Endothelial cell of umbilical vein (primary cell): Measurements from ENCODE around the gene ZNF48. TPM values are rescaled to one million over a fixed set of nuclear protein-coding genes. Genes with fewer than 3 reads are reported as not detected.

Experiments used
- BruUV-seq: library from RNA; stranded (reverse); fragments of 400-500 nt; replicated peaks from 2 replicates; lab custom pipeline; 2021; lab: Mats Ljungman, UMichigan
- CTCF ChIA-PET: fragments of 300-600, 350-600 bp; sonication (Branson Sonifier 250); formaldehyde crosslinking; loops from one replicate; lab custom pipeline; 2021; ENCODE audit warnings: antibody characterized with exemption, inconsistent platforms; lab: Charles Lee
- POLR2A ChIA-PET: fragments of 300-600, 350-600 bp; sonication (Branson Sonifier 250); formaldehyde crosslinking; loops from one replicate; lab custom pipeline; 2021; ENCODE audit warnings: antibody characterized with exemption, inconsistent platforms; lab: Charles Lee
- DNase-seq: peaks from one replicate; pipeline ENCODE4 v3.0.0-alpha.2; 2011; ENCODE audit warnings: low read depth, low spot score
- FAIRE-seq: peaks from 2 replicates; lab custom pipeline; 2011; peaks lifted over from hg19 to GRCh38; lab: Jason Lieb, UNC
- H2AFZ ChIP-seq: 2 replicates; pipeline ENCODE4 v1.6.0; 2012; ENCODE audit warnings: low read depth, low read length, control low read depth, inconsistent platforms
- H3K27ac ChIP-seq: 2 replicates; pipeline ENCODE4 v1.5.1; 2011; ENCODE audit warnings: low read depth, mild to moderate bottlenecking, control low read depth, low read length, moderate library complexity; ENCODE audit not compliant: insufficient read depth
- H3K27me3 ChIP-seq, 2 experiments: 2 replicates each; pipeline versions ENCODE4 v1.6.0 to v1.6.1; 2011; ENCODE audit warnings: low read length in 2 of 2, mixed read lengths in 1 of 2; ENCODE audit not compliant: control insufficient read depth in 2 of 2, insufficient read depth in 2 of 2
- H3K36me3 ChIP-seq, 2 experiments: 2 replicates in 1 of 2; 3 replicates in 1 of 2; pipeline ENCODE4 v1.5.1; 2011; ENCODE audit warnings: low read length in 2 of 2, mild to moderate bottlenecking in 1 of 2, moderate library complexity in 1 of 2; ENCODE audit not compliant: control insufficient read depth in 2 of 2, insufficient read depth in 2 of 2; ENCODE audit errors: extremely low read depth in 1 of 2
- H3K4me1 ChIP-seq: 3 replicates; pipeline ENCODE4 v1.5.1; 2011; ENCODE audit warnings: mild to moderate bottlenecking, low read length; ENCODE audit not compliant: control insufficient read depth, insufficient read depth; ENCODE audit errors: extremely low read depth
- H3K4me2 ChIP-seq: 2 replicates; pipeline ENCODE4 v1.6.1; 2011; ENCODE audit warnings: low read length, control low read depth, mixed read lengths; ENCODE audit not compliant: insufficient read depth
- H3K4me3 ChIP-seq, 3 experiments: fragments of 200-600 bp in 1 of 3; sonication (generic), shearing (Covaris generic) in 1 of 3; replicated peaks in 1 of 3; 2 replicates each; pipeline ENCODE4 v1.5.1; 2011 to 2016; ENCODE audit warnings: control low read depth in 3 of 3, low read length in 3 of 3, mild to moderate bottlenecking in 2 of 3, inconsistent platforms in 1 of 3, low read depth in 1 of 3, moderate library complexity in 1 of 3; ENCODE audit not compliant: insufficient read depth in 1 of 3
- H3K79me2 ChIP-seq: 2 replicates; pipeline ENCODE4 v1.6.0; 2012; ENCODE audit warnings: low read length, inconsistent platforms; ENCODE audit not compliant: control insufficient read depth, insufficient read depth
- H3K9ac ChIP-seq: replicated peaks from 2 replicates; pipeline ENCODE3; 2011; ENCODE audit warnings: low read length, control low read depth; ENCODE audit not compliant: insufficient read depth; ENCODE audit errors: extremely low read depth
- H3K9me1 ChIP-seq: replicated peaks from 3 replicates; pipeline ENCODE4 v1.6.0; 2011; ENCODE audit warnings: mild to moderate bottlenecking, low read length; ENCODE audit not compliant: control insufficient read depth, insufficient read depth; ENCODE audit errors: extremely low read depth
- H3K9me3 ChIP-seq: replicated peaks from 2 replicates; pipeline ENCODE4 v1.5.1; 2012; ENCODE audit warnings: low read length, inconsistent platforms; ENCODE audit not compliant: control insufficient read depth, insufficient read depth
- H4K20me1 ChIP-seq: replicated peaks from 2 replicates; pipeline ENCODE3; 2011; ENCODE audit warnings: mild to moderate bottlenecking, low read length; ENCODE audit not compliant: control insufficient read depth, insufficient read depth; ENCODE audit errors: extremely low read depth
- EZH2 ChIP-seq: IDR thresholded peaks from 2 replicates; pipeline ENCODE4 v1.6.1; 2012; ENCODE audit warnings: borderline replicate concordance, low read depth, mild to moderate bottlenecking, moderate library complexity, low read length, inconsistent platforms; ENCODE audit not compliant: severe bottlenecking
- FOS ChIP-seq: IDR thresholded peaks from 2 replicates; pipeline ENCODE4 v1.6.1; 2011; ENCODE audit warnings: mild to moderate bottlenecking, low read length, moderate library complexity, borderline replicate concordance; ENCODE audit not compliant: insufficient read depth
- GATA2 ChIP-seq: IDR thresholded peaks from 2 replicates; pipeline ENCODE4 v1.7.0; 2011; ENCODE audit warnings: low read depth, mild to moderate bottlenecking, moderate library complexity, mixed read lengths, low read length; ENCODE audit not compliant: insufficient read length, insufficient read depth
- JUN ChIP-seq: IDR thresholded peaks from 2 replicates; pipeline ENCODE4 v1.6.1; 2011; ENCODE audit warnings: borderline replicate concordance, low read depth; ENCODE audit not compliant: insufficient read length, insufficient read depth
- MYC ChIP-seq: IDR thresholded peaks from one replicate; pipeline ENCODE4 v1.6.1; 2011; ENCODE audit warnings: mild to moderate bottlenecking, low read depth, low read length
- POLR2A ChIP-seq: IDR thresholded peaks from 2 replicates; pipeline ENCODE4 v1.6.1; 2012; ENCODE audit warnings: low read depth, mild to moderate bottlenecking, control low read depth, low read length
- POLR2AphosphoS5 ChIP-seq: IDR thresholded peaks from 2 replicates; pipeline ENCODE4 v1.6.1; 2012; ENCODE audit warnings: low read depth, mild to moderate bottlenecking, control low read depth, low read length, moderate library complexity; ENCODE audit not compliant: insufficient read depth
- dilution Hi-C: fragments of 300-500 bp; cut with MboI; formaldehyde crosslinking; loops from one replicate; pipeline ENCODE4 v1.15.0; 2019; ENCODE audit warnings: low sequenced_read_pairs; ENCODE audit not compliant: extremely low pct_ligation_motif_present
- intact Hi-C: fragments of 100-400 bp; cut with micrococcal nuclease; formaldehyde crosslinking; loops from one replicate; pipeline ENCODE4 v1.10.0; 2022
- polyA plus RNA-seq, 4 experiments: library from polyadenylated mRNA; depleted of rRNA in 3 of 4; stranded (reverse) in 3 of 4; unstranded in 1 of 4; fragments of >200 nt; gene quantifications; 2 replicates each; pipeline versions ENCODE4 v1.2.1 to v1.2.3, GENCODE V29; 2011 to 2012; ENCODE audit warnings: missing spikeins in 1 of 4
- total RNA-seq: library from RNA; stranded (reverse); gene quantifications from 2 replicates; pipeline ENCODE4 v1.2.3, GENCODE V29; 2021
- TF ChIP-seq, protein P1 (sequence below), 2 donors: IDR thresholded peaks; 1 replicate in 1 of 2; 2 replicates in 1 of 2; pipeline ENCODE4 v1.5.1; 2011; ENCODE audit warnings: low read length in 2 of 2, mild to moderate bottlenecking in 2 of 2, moderate library complexity in 2 of 2, control low read depth in 1 of 2, inconsistent platforms in 1 of 2, low read depth in 1 of 2; ENCODE audit not compliant: insufficient read depth in 1 of 2; ENCODE audit errors: extremely low read depth in 1 of 2

Gene ZNF48
- total and polyA plus RNA-seq, 2 donors (not counting 3 experiments of a cell fraction or from before 2014, with no cell fraction given): 15.3 to 16.1 TPM

DNA sequence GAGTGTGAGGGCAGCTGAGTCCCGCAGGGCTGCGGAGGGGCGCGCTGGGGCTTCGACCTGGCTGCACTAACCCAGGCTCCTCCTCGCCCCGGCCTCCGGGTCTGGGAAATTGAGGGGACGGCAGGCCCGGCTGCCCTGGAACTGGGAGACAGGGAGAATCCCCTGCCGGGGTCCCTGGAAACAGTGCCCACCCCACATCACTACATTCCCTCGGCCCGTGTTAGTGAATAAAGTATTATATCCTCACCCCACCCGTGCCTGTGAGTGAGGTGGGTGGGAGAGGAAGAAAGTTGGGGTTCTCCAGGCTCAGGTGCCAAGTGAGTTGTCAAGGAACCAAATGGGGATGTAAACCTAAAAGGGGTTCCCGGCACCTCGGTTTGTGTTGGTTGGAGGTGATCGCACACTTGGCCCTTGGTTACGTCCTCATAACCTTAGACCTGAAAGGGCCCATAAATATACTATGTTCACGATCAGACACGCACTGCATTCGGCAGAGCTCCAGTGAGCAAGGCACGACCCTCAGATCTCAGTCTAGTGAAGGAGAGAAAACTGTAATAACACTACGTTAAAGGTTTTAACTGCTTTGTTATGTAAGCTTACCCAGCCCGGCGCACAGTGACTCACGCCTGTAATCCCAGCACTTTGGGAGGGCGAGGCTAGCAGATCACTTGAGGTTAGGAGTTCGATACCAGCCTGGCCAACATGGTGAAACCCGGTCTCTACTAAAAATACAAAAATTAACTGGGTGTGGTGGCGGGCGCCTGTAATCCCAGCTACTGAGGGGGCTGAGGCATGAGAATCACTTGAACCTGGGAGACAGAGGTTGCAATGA lies 23.3 kb downstream of the ZNF48 start:
- Histone ChIP-seq H3K9me1 (no peaks in the 10 kb centered on the region), H3K4me1 (peaks cover 3% of the 10 kb centered on the region), H3K36me3 (peaks cover under 1 to 4% of the 10 kb centered on the region in 2 experiments), H2AFZ (no peak overlapping the region), H3K4me2 (peak overlapping the region; percentile 10), H3K4me3 (peak overlapping the region in 1 of 3 experiments; percentile 57), H3K9ac (no peak overlapping the region), H3K27me3 (no peaks in the 10 kb centered on the region), H3K79me2 (no peaks in the 10 kb centered on the region), H4K20me1 (no peaks in the 10 kb centered on the region), H3K9me3 (no peaks in the 10 kb centered on the region), H3K27ac (no peak overlapping the region)
- FAIRE-seq: no peak
- CTCF ChIA-PET: interaction anchor here (0.7 to 4.8 kb wide), 18 partner anchors 8 to 327 kb away, joined by 3 to 46 read pairs (median 6); partner anchors contain the start of genes CD2BP2, CORO1A, DCTPP1 and PRR14
- no peak for DNase-seq
- BruUV-seq: no TSS peak
- TF ChIP-seq POLR2AphosphoS5: no peak
- no peak for TF ChIP-seq POLR2A
- TF ChIP-seq FOS: no peak
- no peak for TF ChIP-seq MYC
- TF ChIP-seq, protein P1, sequence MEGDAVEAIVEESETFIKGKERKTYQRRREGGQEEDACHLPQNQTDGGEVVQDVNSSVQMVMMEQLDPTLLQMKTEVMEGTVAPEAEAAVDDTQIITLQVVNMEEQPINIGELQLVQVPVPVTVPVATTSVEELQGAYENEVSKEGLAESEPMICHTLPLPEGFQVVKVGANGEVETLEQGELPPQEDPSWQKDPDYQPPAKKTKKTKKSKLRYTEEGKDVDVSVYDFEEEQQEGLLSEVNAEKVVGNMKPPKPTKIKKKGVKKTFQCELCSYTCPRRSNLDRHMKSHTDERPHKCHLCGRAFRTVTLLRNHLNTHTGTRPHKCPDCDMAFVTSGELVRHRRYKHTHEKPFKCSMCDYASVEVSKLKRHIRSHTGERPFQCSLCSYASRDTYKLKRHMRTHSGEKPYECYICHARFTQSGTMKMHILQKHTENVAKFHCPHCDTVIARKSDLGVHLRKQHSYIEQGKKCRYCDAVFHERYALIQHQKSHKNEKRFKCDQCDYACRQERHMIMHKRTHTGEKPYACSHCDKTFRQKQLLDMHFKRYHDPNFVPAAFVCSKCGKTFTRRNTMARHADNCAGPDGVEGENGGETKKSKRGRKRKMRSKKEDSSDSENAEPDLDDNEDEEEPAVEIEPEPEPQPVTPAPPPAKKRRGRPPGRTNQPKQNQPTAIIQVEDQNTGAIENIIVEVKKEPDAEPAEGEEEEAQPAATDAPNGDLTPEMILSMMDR (IDR thresholded peaks at IDR 0.05; ENCODE audit: extremely low read depth in 1 of 2, insufficient read depth in 1 of 2, low read depth in 1 of 2, low read length in 2 of 2): no peak
- TF ChIP-seq JUN: no peak
- TF ChIP-seq EZH2: no peak
- TF ChIP-seq GATA2: no peak
- intact Hi-C loops: loop anchor here (1.0 kb wide), 3 partner anchors 9 to 27 kb away; partner anchors contain the start of gene SEPHS2
- POLR2A ChIA-PET: interaction anchor here (0.5 to 1.4 kb wide), 3 partner anchors 11 to 303 kb away, joined by 3 to 7 read pairs (median 6); partner anchors contain the start of genes DCTPP1 and ZNF771
- dilution Hi-C loops: no loop called here
